SK-N-SH (cell line): Measurements from ENCODE around the gene MCM8. TPM values are rescaled to one million over a fixed set of nuclear protein-coding genes. Genes with fewer than 3 reads are reported as not detected.

Experiments used
- CTCF ChIA-PET: fragments of 300-600, 350-600 bp; formaldehyde crosslinking; extraction: SDS; loops from one replicate; lab custom pipeline; 2021; lab: Yijun Ruan, JAX
- POLR2A ChIA-PET: fragments of 350-600 bp; sonication (Branson Sonifier 250); formaldehyde crosslinking; extraction: SDS; loops from one replicate; lab custom pipeline; 2020; ENCODE audit warnings: antibody characterized with exemption, inconsistent platforms; lab: Yijun Ruan, JAX
- DNase-seq: peaks from one replicate; pipeline ENCODE4 v3.0.0; 2012
- H2AFZ ChIP-seq: fragments of 200-600 bp; sonication (generic); 2 replicates; pipeline ENCODE4 v1.8.1; 2016; ENCODE audit warnings: antibody characterized with exemption, mild to moderate bottlenecking, low read depth
- H3F3A ChIP-seq: fragments of 200-600 bp; sonication (generic); replicated peaks from 2 replicates; pipeline ENCODE3; 2016; ENCODE audit warnings: antibody characterized with exemption, mild to moderate bottlenecking; ENCODE audit not compliant: insufficient read depth
- H3K27ac ChIP-seq, 2 experiments: fragments of 200-500 bp in 1 of 2; fragments of 200-600 bp in 1 of 2; sonication (Bioruptor generic) in 1 of 2; sonication (generic), shearing (Covaris generic) in 1 of 2; 2 replicates each; pipeline versions ENCODE4 v1.5.1 to v1.6.1; 2014 to 2016; ENCODE audit warnings: low read depth in 2 of 2, inconsistent platforms in 1 of 2, low read length in 1 of 2, mild to moderate bottlenecking in 1 of 2, mixed read lengths in 1 of 2
- H3K27me3 ChIP-seq: fragments of 200-600 bp; sonication (generic), shearing (Covaris generic); 2 replicates; pipeline ENCODE4 v1.6.1; 2016; ENCODE audit warnings: mixed run types; ENCODE audit not compliant: insufficient read depth
- H3K36me3 ChIP-seq, 2 experiments: fragments of 200-500 bp in 1 of 2; fragments of 200-600 bp in 1 of 2; sonication (Bioruptor generic) in 1 of 2; sonication (generic) in 1 of 2; replicated peaks in 1 of 2; 2 replicates each; pipeline versions ENCODE3 to v1.5.1; 2014 to 2016; ENCODE audit warnings: low read length in 1 of 2, mild to moderate bottlenecking in 1 of 2; ENCODE audit not compliant: insufficient read depth in 2 of 2, control insufficient read depth in 1 of 2
- H3K4me1 ChIP-seq, 2 experiments: fragments of 200-500 bp in 1 of 2; fragments of 200-600 bp in 1 of 2; sonication (Bioruptor generic) in 1 of 2; sonication (generic), shearing (Covaris generic) in 1 of 2; 2 replicates each; pipeline versions ENCODE4 v1.5.1 to v1.6.1; 2014 to 2016; ENCODE audit warnings: low read depth in 1 of 2, low read length in 1 of 2, mixed run types in 1 of 2; ENCODE audit not compliant: insufficient read depth in 2 of 2, control insufficient read depth in 1 of 2
- H3K4me2 ChIP-seq: fragments of 200-600 bp; sonication (generic), shearing (Covaris generic); 2 replicates; pipeline ENCODE4 v1.6.1; 2017; ENCODE audit warnings: mixed run types
- H3K4me3 ChIP-seq, 2 experiments: fragments of 200-500 bp in 1 of 2; fragments of 200-600 bp in 1 of 2; sonication (Bioruptor generic) in 1 of 2; sonication (generic), shearing (Covaris generic) in 1 of 2; 2 replicates each; pipeline versions ENCODE4 v1.5.1 to v1.8.1; 2014 to 2016; ENCODE audit warnings: low read depth in 2 of 2, inconsistent platforms in 1 of 2, low read length in 1 of 2, mild to moderate bottlenecking in 1 of 2, mixed read lengths in 1 of 2, moderate library complexity in 1 of 2
- H3K79me2 ChIP-seq: fragments of 200-600 bp; sonication (generic); 2 replicates; pipeline ENCODE4 v1.8.1; 2017; ENCODE audit warnings: mild to moderate bottlenecking; ENCODE audit not compliant: insufficient read depth
- H3K9ac ChIP-seq: fragments of 200-600 bp; sonication (generic); 2 replicates; pipeline ENCODE4 v1.6.1; 2017; ENCODE audit warnings: mixed run types
- H3K9me2 ChIP-seq: fragments of 200-600 bp; sonication (generic); 2 replicates; pipeline ENCODE4 v1.6.1; 2017; ENCODE audit warnings: mixed run types
- H3K9me3 ChIP-seq: fragments of 200-600 bp; sonication (generic); 2 replicates; pipeline ENCODE4 v1.6.1; 2017; ENCODE audit warnings: mixed run types, mild to moderate bottlenecking, moderate library complexity
- H4K20me1 ChIP-seq: fragments of 200-600 bp; sonication (generic); 2 replicates; pipeline ENCODE4 v1.6.1; 2017; ENCODE audit warnings: mild to moderate bottlenecking, mixed run types; ENCODE audit not compliant: insufficient read depth
- CHD2 ChIP-seq: fragments of 150-350 bp; IDR thresholded peaks from 2 replicates; pipeline ENCODE4 v1.6.1; 2018; ENCODE audit warnings: low read length; ENCODE audit not compliant: partially characterized antibody
- CTCF ChIP-seq: fragments of 200-600 bp; sonication (generic); IDR thresholded peaks from 2 replicates; pipeline ENCODE4 v1.6.1; 2017; ENCODE audit warnings: antibody characterized with exemption, mild to moderate bottlenecking, moderate library complexity
- ELF1 ChIP-seq: IDR thresholded peaks from 2 replicates; pipeline ENCODE4 v1.4.0; 2012
- EP300 ChIP-seq, 2 experiments: IDR thresholded peaks; 2 replicates each; pipeline versions ENCODE4 v1.4.0 to v1.6.1; 2012; ENCODE audit warnings: borderline replicate concordance in 1 of 2, low read depth in 1 of 2, low read length in 1 of 2
- EZH2phosphoT487 ChIP-seq: fragments of 200-600 bp; sonication (generic); IDR thresholded peaks from 2 replicates; pipeline ENCODE4 v1.6.1; 2017; ENCODE audit warnings: low read depth, mixed run types, mild to moderate bottlenecking, antibody characterized with exemption, moderate library complexity, borderline replicate concordance
- FOSL2 ChIP-seq: IDR thresholded peaks from 2 replicates; pipeline ENCODE4 v1.4.0; 2012; ENCODE audit warnings: low read depth, mild to moderate bottlenecking, moderate library complexity, borderline replicate concordance
- FOXM1 ChIP-seq: IDR thresholded peaks from 2 replicates; pipeline ENCODE4 v1.4.0; 2012; ENCODE audit warnings: low read depth, mild to moderate bottlenecking
- GATA2 ChIP-seq: sonication (generic); formaldehyde crosslinking; IDR thresholded peaks from 2 replicates; pipeline ENCODE4 v1.5.0; 2020; ENCODE audit warnings: mild to moderate bottlenecking, missing genetic modification reagents
- JUND ChIP-seq: IDR thresholded peaks from 2 replicates; pipeline ENCODE4 v1.4.0; 2012
- MAX ChIP-seq: IDR thresholded peaks from 2 replicates; pipeline ENCODE4 v1.4.0; 2012; ENCODE audit warnings: low read depth
- NRF1 ChIP-seq: IDR thresholded peaks from 2 replicates; pipeline ENCODE4 v1.6.1; 2012; ENCODE audit warnings: low read depth, mild to moderate bottlenecking, low read length
- PBX3 ChIP-seq: IDR thresholded peaks from 2 replicates; pipeline ENCODE4; 2012
- POLR2AphosphoS5 ChIP-seq: IDR thresholded peaks from 2 replicates; pipeline ENCODE4 v1.6.1; 2012; ENCODE audit warnings: low read depth, low read length
- RCOR1 ChIP-seq: fragments of 150-350 bp; IDR thresholded peaks from 2 replicates; pipeline ENCODE4 v1.6.1; 2017; ENCODE audit warnings: antibody characterized with exemption, low read length
- RFX5 ChIP-seq: IDR thresholded peaks from 2 replicates; pipeline ENCODE4 v1.6.1; 2012; ENCODE audit warnings: mild to moderate bottlenecking, improper control_type of control experiment, low read length
- RXRA ChIP-seq: IDR thresholded peaks from 2 replicates; pipeline ENCODE4 v1.4.0; 2012; ENCODE audit warnings: low read depth, mild to moderate bottlenecking, borderline replicate concordance
- SMC3 ChIP-seq: IDR thresholded peaks from 2 replicates; pipeline ENCODE4 v1.6.1; 2012; ENCODE audit warnings: low read depth, low read length, improper control_type of control experiment
- TAF1 ChIP-seq: IDR thresholded peaks from 2 replicates; pipeline ENCODE4 v1.6.1; 2012; ENCODE audit warnings: low read depth, mild to moderate bottlenecking, low read length, moderate library complexity, borderline replicate concordance
- YY1 ChIP-seq: IDR thresholded peaks from 2 replicates; pipeline ENCODE4 v1.4.0; 2012; ENCODE audit warnings: low read depth, mild to moderate bottlenecking
- WGBS: methylation state at CpG from one replicate; pipeline ENCODE4 v1.1.6; 2017; ENCODE audit warnings: low lambda C conversion rate; 5-methylcytosine and 5-hydroxymethylcytosine counted together
- polyA plus RNA-seq, 3 experiments: library from polyadenylated mRNA; depleted of rRNA; stranded (reverse); fragments of >200 nt; gene quantifications; 2 replicates each; pipeline ENCODE4 v1.2.3, GENCODE V29; 2012
- TF ChIP-seq, protein P1 (sequence below): IDR thresholded peaks from 2 replicates; pipeline ENCODE4 v1.6.1; 2012; ENCODE audit warnings: mild to moderate bottlenecking, low read depth, low read length, moderate library complexity

MCM8 gene
- polyA plus RNA-seq, 1 of the 3 experiments (the other 2 are of a cell fraction): 4.0 TPM

- H3K4me2 ChIP-seq: no peak overlapping the region
- no peaks in the 10 kb centered on the region; the same call in 1 of the 2 replicates for H3K27me3 ChIP-seq
- H3F3A ChIP-seq: no peaks in the 10 kb centered on the region
- TF ChIP-seq SMC3 (no peak), FOSL2 (no peak), RFX5 (no peak), CHD2 (no peak), JUND (no peak), RCOR1 (no peak), RXRA (no peak), MAX (no peak), ELF1 (no peak), POLR2AphosphoS5 (no peak), GATA2 (CRISPR knock-in tag) (no peak), EZH2phosphoT487 (no peak), FOXM1 (no peak), NRF1 (no peak), EP300 (IDR thresholded peaks at IDR 0.05; ENCODE audit: borderline replicate concordance in 1 of 2, low read depth in 1 of 2, low read length in 1 of 2) (no peak), TAF1 (no peak), PBX3 (no peak), CTCF (no peak), YY1 (no peak)
- TF ChIP-seq, protein P1, sequence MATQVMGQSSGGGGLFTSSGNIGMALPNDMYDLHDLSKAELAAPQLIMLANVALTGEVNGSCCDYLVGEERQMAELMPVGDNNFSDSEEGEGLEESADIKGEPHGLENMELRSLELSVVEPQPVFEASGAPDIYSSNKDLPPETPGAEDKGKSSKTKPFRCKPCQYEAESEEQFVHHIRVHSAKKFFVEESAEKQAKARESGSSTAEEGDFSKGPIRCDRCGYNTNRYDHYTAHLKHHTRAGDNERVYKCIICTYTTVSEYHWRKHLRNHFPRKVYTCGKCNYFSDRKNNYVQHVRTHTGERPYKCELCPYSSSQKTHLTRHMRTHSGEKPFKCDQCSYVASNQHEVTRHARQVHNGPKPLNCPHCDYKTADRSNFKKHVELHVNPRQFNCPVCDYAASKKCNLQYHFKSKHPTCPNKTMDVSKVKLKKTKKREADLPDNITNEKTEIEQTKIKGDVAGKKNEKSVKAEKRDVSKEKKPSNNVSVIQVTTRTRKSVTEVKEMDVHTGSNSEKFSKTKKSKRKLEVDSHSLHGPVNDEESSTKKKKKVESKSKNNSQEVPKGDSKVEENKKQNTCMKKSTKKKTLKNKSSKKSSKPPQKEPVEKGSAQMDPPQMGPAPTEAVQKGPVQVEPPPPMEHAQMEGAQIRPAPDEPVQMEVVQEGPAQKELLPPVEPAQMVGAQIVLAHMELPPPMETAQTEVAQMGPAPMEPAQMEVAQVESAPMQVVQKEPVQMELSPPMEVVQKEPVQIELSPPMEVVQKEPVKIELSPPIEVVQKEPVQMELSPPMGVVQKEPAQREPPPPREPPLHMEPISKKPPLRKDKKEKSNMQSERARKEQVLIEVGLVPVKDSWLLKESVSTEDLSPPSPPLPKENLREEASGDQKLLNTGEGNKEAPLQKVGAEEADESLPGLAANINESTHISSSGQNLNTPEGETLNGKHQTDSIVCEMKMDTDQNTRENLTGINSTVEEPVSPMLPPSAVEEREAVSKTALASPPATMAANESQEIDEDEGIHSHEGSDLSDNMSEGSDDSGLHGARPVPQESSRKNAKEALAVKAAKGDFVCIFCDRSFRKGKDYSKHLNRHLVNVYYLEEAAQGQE: no peak
- H2AFZ ChIP-seq: no peak overlapping the region
- H3K4me1 ChIP-seq: peaks cover 0 to 4% of the 10 kb centered on the region in 2 experiments; a peak in 2 of 4 replicates
- no peak overlapping the region for H3K9ac ChIP-seq
- ChIA-PET POLR2A (no interaction called here), CTCF (interaction anchor here (1.6 kb wide), 1 partner anchor 33 kb away, joined by 3 read pairs; no protein-coding TSS in a partner anchor)
- peak overlapping the region in 1 of 2 experiments; percentile 95; a peak in 1 of 4 replicates for H3K27ac ChIP-seq
- no peaks in the 10 kb centered on the region for H3K36me3 ChIP-seq
- no peaks in the 10 kb centered on the region for H3K9me2 ChIP-seq
- no peak overlapping the region for H3K4me3 ChIP-seq
- H4K20me1 ChIP-seq: no peaks in the 10 kb centered on the region
- H3K79me2 ChIP-seq: no peaks in the 10 kb centered on the region
- WGBS: 66% methylated on average over 6 of the region's 6 CpGs
- DNase-seq: no peak
- H3K9me3 ChIP-seq: no peaks in the 10 kb centered on the region
Measured at GRCh38 chr20:5910186-5910585, 40.3 kb upstream of the MCM8 start.
